ENCODE measurements around the gene LRP1B.
"Not testable (repeated sequence)": the region's sequence is repeated elsewhere in the genome, so short reads cannot be mapped to it uniquely, and the experiment has no call there.

The LRP1B gene

DNA sequence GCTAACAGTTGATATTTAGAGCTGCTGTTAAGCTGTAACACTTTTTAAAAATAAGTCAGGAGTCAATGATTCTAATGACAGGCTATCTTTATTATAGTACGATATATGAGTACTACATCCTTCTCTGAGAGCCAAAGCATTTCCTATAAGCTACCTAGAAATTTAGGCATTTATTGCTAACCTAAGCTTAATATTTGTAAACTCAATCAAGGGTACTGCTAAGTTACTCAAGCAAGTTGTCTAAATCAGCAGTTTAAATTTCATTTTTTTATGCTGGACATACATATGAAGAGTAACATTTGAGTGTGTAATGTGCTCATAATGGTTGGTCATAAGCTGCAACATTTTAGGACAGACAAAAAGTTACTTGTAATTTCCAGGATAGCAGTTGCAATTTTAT is 1774.1 kb downstream of the LRP1B start:
- DNase-seq = no peak

DNA sequence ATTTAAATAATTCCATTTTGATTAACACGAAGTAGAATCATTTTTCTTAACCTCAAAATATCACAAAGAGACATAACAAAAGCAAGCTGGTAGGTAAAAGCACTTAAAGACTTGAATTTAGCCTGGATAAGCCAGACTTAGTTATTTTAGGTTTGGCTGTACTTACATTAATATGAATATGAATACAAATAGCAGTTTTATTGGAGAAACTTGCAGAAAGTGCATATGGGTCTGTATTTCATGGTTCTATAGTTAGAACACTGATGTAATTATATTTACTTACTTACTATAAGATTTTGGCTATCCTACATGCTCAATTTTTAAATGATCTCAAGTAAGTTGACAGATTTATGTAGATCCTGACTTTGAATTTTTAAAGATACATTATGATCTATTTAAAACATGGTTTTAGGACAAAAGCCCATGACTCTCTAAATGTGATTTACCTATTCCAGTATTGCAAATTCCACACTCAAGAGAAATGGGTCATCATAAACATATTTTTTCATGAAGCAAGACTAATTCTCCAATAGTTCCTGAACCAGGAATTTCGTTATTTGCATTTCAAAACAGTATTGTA is 1775.2 kb downstream of the LRP1B start:
- DNase-seq = no peak

DNA sequence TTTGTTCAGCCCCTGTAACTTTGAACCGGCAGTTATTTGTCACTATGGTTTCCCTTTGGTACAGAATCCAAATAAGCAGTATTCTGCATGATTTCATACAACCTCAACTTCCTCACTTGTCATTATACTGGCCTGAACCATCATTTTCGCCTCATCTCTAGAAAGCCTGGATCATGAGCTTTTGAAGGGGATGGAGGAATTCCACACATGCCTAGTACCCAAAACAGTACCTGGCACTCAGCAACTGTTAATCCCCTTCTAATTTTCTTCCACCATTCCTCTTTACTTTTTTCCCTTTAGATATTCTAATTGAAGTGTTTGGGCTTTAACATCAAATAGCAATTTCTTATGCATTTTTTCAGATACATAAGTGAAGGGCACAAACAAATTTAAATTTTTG is 1776.3 kb downstream of the LRP1B start:
- DNase-seq = no peak

GRCh38 chr2:140353541-140353940 is 1777.3 kb downstream of the LRP1B start:
- no peak for DNase-seq

GRCh38 chr2:140351692-140352091 is 1779.1 kb downstream of the LRP1B start:
- DNase-seq = no peak

- no peak for DNase-seq
Observed at GRCh38 chr2:140349695-140350094, 1781.1 kb downstream of the LRP1B start.

DNA sequence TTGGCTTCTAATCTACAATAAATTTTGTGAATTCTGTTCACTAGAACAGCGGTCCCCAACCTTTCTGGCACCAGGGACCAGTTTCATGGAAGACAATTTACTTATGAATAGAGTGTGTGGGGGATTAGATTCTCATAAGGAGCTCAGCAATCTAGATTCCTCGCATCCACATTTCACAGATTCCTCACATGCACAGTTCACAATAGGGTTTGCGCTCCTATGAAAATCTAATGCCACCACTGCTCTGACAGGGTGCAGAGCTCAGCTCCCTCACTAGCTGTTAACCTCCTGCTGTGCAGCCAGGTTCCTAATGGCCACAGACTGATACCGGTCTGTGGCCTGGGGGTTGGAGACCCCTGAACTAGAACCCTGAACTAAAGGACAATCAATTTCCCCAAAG is 1782.0 kb downstream of the LRP1B start:
- DNase-seq = no peak

- DNase-seq = no peak
Observed at GRCh38 chr2:140344838-140345237, 1786.0 kb downstream of the LRP1B start.

GRCh38 chr2:140344266-140344665 is 1786.5 kb downstream of the LRP1B start:
- DNase-seq = not testable (repeated sequence)

- no peak for DNase-seq
Observed at GRCh38 chr2:140338795-140339194, 1792.0 kb downstream of the LRP1B start.

- DNase-seq = no peak
Observed at GRCh38 chr2:140337061-140337460, 1793.8 kb downstream of the LRP1B start.

- DNase-seq = no peak
Observed at GRCh38 chr2:140316345-140316744, 1814.5 kb downstream of the LRP1B start.

- DNase-seq = no peak
Observed at GRCh38 chr2:140311905-140312304, 1818.9 kb downstream of the LRP1B start.

- DNase-seq = no peak
Observed at GRCh38 chr2:140308706-140309105, 1822.1 kb downstream of the LRP1B start.

DNA sequence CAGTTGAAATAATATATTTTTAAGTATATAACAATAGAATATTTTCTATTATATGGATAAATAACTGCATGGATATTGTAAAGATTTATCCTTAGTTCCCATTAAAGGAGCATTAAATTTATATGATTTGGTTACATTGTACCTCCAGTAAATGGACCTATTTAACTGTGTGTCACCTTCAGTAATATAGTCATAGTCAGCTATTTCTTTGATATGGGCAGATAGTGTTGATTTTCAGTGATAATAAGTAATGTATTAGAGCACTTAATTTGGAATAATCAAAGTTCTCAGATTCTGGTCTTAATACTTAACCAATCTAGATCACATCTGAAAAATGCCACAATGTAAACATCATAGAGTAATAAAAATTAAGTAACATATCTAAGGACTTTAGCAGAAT is 1823.3 kb downstream of the LRP1B start:
- DNase-seq = no peak

DNA sequence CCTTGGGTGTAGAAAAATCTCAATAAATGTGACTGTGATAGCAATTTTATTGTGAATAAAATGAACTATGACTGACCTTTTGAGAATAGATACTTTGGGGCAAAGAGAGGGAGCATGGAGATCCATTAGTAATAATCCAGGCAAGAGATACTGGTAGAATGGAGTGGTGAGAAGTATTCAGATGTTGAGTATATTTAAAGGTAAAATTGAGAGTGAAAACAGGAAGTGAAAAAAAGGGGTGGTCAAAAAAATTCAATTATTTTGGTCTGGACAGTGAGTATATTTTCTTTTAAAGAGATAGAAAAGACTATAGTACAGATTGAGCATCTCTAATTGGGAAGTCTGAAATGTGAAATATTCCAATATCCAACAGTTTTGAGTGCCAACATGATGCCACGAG is 1835.0 kb downstream of the LRP1B start:
- no peak for DNase-seq

- no peak for DNase-seq
Observed at GRCh38 chr2:140288726-140289125, 1842.1 kb downstream of the LRP1B start.

DNA sequence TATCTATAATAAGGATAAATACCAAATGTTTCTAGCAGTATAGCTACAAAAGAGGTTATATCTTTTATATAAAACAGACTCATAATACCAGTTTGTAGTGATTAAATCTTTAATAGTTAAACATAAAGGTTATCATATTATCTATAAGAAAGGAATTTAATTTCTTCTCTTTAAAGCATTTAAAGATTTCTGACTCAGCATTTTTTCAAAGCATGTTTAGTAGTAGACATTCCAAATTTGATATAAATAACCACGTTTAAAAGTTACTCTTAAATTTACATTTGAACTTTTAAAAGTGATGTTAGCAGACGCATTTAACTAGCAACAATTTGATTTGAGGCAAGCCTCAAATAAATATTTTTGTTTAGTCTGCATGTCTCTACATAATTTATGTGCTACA is 1842.6 kb downstream of the LRP1B start:
- DNase-seq = no peak

DNA sequence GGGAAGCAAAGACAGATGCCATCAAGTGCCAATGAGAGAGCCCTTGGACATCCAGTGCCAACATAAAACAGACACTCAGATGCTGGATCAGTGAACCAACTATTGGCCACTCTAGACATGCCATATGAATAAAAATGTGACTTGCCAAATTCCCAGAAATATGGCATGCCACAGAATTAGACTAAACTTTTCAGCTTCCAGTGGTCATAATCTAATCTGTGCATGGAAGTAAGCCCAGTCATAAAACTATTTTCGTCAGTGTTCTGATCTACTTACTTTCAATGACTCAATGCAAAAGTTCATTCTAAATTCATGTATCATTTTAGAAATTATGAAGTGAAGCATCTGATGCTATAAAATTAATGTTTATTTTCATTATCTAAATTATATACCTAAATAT is 1844.4 kb downstream of the LRP1B start:
- DNase-seq = no peak

DNA sequence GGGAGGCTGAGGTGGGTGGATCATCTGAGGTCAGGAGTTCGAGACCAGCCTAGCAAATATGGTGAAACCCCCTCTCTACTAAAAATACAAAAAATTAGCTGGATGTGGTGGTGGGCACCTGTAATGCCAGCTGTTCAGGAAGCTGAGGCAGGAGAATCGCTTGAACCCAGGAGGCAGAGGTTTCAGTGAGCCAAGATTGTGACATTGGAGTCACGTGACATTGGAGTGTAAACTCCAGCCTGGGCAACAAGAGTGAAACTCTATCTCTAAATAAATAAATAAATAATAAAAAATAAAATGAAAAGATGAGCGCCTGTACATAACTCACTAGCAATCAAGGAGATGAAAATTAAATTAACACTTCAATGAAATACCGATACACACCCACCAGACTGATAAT is 1853.5 kb downstream of the LRP1B start:
- not testable (repeated sequence) for DNase-seq

- no peak for DNase-seq
Observed at GRCh38 chr2:140276661-140277060, 1854.2 kb downstream of the LRP1B start.

GRCh38 chr2:140275427-140275826 is 1855.4 kb downstream of the LRP1B start:
- DNase-seq = no peak

DNA sequence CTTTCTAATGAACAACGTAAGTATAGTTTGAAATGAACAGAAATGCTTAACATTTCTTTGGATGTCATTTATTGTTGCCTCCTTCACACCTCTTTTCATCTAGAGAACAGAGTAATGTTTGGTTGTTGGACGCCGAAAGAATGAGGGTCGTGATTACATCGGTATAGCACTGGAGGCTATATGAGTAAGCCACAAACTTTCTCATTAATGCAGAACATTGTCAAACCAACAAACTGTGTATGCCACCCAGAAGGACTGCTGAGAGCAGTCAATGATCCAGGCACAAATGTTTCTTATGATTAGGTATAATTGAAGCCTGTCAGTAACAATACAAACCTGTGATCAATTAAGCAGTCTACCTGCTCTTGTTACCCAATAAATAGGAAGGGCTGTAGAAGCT is 1855.9 kb downstream of the LRP1B start:
- DNase-seq = no peak

GRCh38 chr2:140273958-140274357 is 1856.9 kb downstream of the LRP1B start:
- DNase-seq = no peak

GRCh38 chr2:140273408-140273807 is 1857.4 kb downstream of the LRP1B start:
- DNase-seq = no peak

DNA sequence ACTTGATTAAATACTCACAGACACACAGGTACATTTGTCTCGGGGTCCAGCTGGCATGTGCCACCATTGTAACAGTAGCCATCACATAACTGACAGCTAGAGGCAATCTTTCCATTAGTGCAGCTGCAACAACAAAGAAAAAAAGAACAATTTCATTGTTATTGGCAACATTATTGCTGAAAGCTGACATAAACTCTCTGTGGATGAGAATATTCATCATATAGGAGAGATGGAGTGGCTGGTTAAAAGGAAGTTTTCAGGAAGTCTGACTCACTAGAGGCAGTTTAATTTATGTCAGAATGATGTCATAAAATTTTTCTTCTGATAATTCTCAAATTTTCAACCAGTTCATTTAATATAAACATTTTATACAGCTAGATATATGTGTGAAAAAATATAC is 1860.6 kb downstream of the LRP1B start:
- DNase-seq = no peak

Data from stimulated activated CD4-positive, alpha-beta T cell treated with anti-CD3 and anti-CD28 coated beads, Interleukin-4, amount 100 ng/mL, for 1 hour (primary cell).